ENCODE measurements around the gene MAPKAPK5. TPM values are rescaled to one million over a fixed set of nuclear protein-coding genes. Genes with fewer than 3 reads are reported as not detected.
"Not testable (repeated sequence)": the region's sequence is repeated elsewhere in the genome, so short reads cannot be mapped to it uniquely, and the experiment has no call there.

Gene MAPKAPK5
- total RNA-seq, 2 donors from 2014 or later, result 76.1 to 86.4 TPM

- intact Hi-C loops (cut with DNase I, micrococcal nuclease); DNase-seq: not testable (repeated sequence)
- ATAC-seq, result peak; percentile 20
These were observed 17.7 kb upstream of the MAPKAPK5 start for GRCh38 chr12:111824312-111824711.

- intact Hi-C loops (cut with DNase I, micrococcal nuclease), result no loop called here
These were observed 16.5 kb upstream of the MAPKAPK5 start for GRCh38 chr12:111825509-111825908.

GRCh38 chr12:111826316-111826715, 15.7 kb upstream of the MAPKAPK5 start:
- intact Hi-C loops (cut with DNase I, micrococcal nuclease), result no loop called here
- ATAC-seq (no peak), DNase-seq (no peak)

More at GRCh38 chr12:111825509-111825908, 16.5 kb upstream of the MAPKAPK5 start:
- no peak for DNase-seq
- ATAC-seq, result no peak

- DNase-seq (no peak), ATAC-seq (no peak)
- intact Hi-C loops (cut with DNase I, micrococcal nuclease), result no loop called here
These were observed 15.0 kb upstream of the MAPKAPK5 start for GRCh38 chr12:111826992-111827391.

- no peak for DNase-seq
- ATAC-seq, result peak; percentile 77
These were observed 14.1 kb upstream of the MAPKAPK5 start for GRCh38 chr12:111827907-111828306.

GRCh38 chr12:111828338-111828979, 13.6 kb upstream of the MAPKAPK5 start:
- ATAC-seq (peak; percentile 13), DNase-seq (no peak)
- intact Hi-C loops (cut with DNase I, micrococcal nuclease), result no loop called here

More at GRCh38 chr12:111827907-111828306, 14.1 kb upstream of the MAPKAPK5 start:
- intact Hi-C loops (cut with DNase I, micrococcal nuclease), result no loop called here

- intact Hi-C loops (cut with DNase I, micrococcal nuclease); ATAC-seq; DNase-seq: not testable (repeated sequence)
These were observed 12.4 kb upstream of the MAPKAPK5 start for GRCh38 chr12:111829635-111830034.

GRCh38 chr12:111834740-111835386, 7.2 kb upstream of the MAPKAPK5 start:
- intact Hi-C loops (cut with DNase I, micrococcal nuclease), result not testable (repeated sequence)
- peak; percentile 58 to 69 for DNase-seq
- peak; percentile 37 for ATAC-seq

GRCh38 chr12:111835531-111836181, 6.4 kb upstream of the MAPKAPK5 start:
- not testable (repeated sequence) for ATAC-seq

GRCh38 chr12:111838353-111838752, 3.7 kb upstream of the MAPKAPK5 start:
- intact Hi-C loops (cut with DNase I, micrococcal nuclease), result no loop called here
- ATAC-seq, result no peak
- no peak for DNase-seq

More at GRCh38 chr12:111835531-111836181, 6.4 kb upstream of the MAPKAPK5 start:
- DNase-seq; intact Hi-C loops (cut with DNase I, micrococcal nuclease): not testable (repeated sequence)

GRCh38 chr12:111840807-111841206, 1.2 kb upstream of the MAPKAPK5 start:
- intact Hi-C loops (cut with DNase I, micrococcal nuclease), result no loop called here
- peak; percentile 41 to 45 for DNase-seq

GRCh38 chr12:111841236-111841749, 735 bp upstream of the MAPKAPK5 start:
- intact Hi-C loops (cut with DNase I, micrococcal nuclease), result no loop called here
- no peak for DNase-seq

More at GRCh38 chr12:111840807-111841206, 1.2 kb upstream of the MAPKAPK5 start:
- ATAC-seq, result peak; percentile 47

GRCh38 chr12:111842556-111843396, 748 bp downstream of the MAPKAPK5 start:
- ATAC-seq, result peak; percentile 75
- DNase-seq, result peak; percentile 72 to 76

More at GRCh38 chr12:111841236-111841749, 735 bp upstream of the MAPKAPK5 start:
- no peak for ATAC-seq

GRCh38 chr12:111846016-111846415, 4.0 kb downstream of the MAPKAPK5 start:
- DNase-seq (no peak), ATAC-seq (no peak)
- intact Hi-C loops (cut with DNase I, micrococcal nuclease), result no loop called here

More at GRCh38 chr12:111842556-111843396, 748 bp downstream of the MAPKAPK5 start:
- intact Hi-C loops (cut with DNase I, micrococcal nuclease), result no loop called here

GRCh38 chr12:111850526-111850925, 8.5 kb downstream of the MAPKAPK5 start:
- intact Hi-C loops (cut with DNase I, micrococcal nuclease), result no loop called here
- no peak for DNase-seq
- peak; percentile 98 for ATAC-seq

GRCh38 chr12:111858186-111858585, 16.2 kb downstream of the MAPKAPK5 start:
- no peak for DNase-seq
- intact Hi-C loops (cut with DNase I, micrococcal nuclease), result no loop called here
- ATAC-seq, result no peak

GRCh38 chr12:111858778-111859177, 16.8 kb downstream of the MAPKAPK5 start:
- DNase-seq (no peak), ATAC-seq (no peak)
- intact Hi-C loops (cut with DNase I, micrococcal nuclease), result no loop called here

- intact Hi-C loops (cut with DNase I, micrococcal nuclease), result no loop called here
- DNase-seq (no peak), ATAC-seq (no peak)
These were observed 22.9 kb downstream of the MAPKAPK5 start for GRCh38 chr12:111864913-111865312.

GRCh38 chr12:111867531-111867930, 25.5 kb downstream of the MAPKAPK5 start:
- no peak for DNase-seq
- intact Hi-C loops (cut with DNase I, micrococcal nuclease), result no loop called here
- no peak for ATAC-seq
